ENCODE data around the gene SAMD4A. TPM values are rescaled to one million over a fixed set of nuclear protein-coding genes. Genes with fewer than 3 reads are reported as not detected.

Gene SAMD4A
- total and polyA plus RNA-seq, 2 of the 4 experiments (the other 2 are of a cell fraction), result 22.9 to 38.2 TPM

DNA sequence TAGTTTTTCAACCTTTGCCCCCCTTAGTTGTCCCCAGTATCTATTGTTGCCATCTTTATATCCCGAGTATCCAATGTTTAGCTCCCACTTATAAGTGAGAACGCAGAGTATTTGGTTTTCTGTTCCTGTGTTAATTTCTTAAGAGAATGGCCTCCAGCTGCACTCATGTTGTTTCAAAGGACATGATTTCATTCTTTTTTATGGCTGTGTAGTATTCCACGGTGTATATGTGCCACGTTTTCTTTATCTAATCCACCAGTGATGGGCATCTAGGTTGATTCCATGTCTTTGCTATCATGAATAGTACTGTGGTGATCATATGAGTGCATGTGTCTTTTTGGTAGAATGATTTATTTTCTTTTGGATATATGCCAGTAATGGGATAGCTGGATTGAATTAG lies 263.7 kb downstream of the SAMD4A start:
- Histone ChIP-seq H3K18ac (ENCODE audit: low read depth, low read length) (no peak overlapping the region), H3K27ac (ENCODE audit: insufficient read depth, low read length) (no peak overlapping the region), H4K20me1 (ENCODE audit: insufficient read depth, low read length) (no peaks in the 10 kb centered on the region), H3K36me3 (ENCODE audit: control insufficient read depth, insufficient read depth, low read length) (no peaks in the 10 kb centered on the region), H3K79me1 (ENCODE audit: low read depth in 1 of 2, low read length in 2 of 2) (no peaks in the 10 kb centered on the region), H2BK15ac (ENCODE audit: low read depth, low read length) (no peak overlapping the region), H2BK120ac (ENCODE audit: low read depth, low read length) (no peak overlapping the region), H4K8ac (ENCODE audit: low read depth in 2 of 2, low read length in 2 of 2) (no peak overlapping the region), H2AFZ (replicated peaks; ENCODE audit: low read length, poor library complexity) (no peak overlapping the region), H3K4me3 (ENCODE audit: insufficient read depth, low read depth, low read length) (no peak overlapping the region), H3K9ac (ENCODE audit: low read depth, low read length) (no peak overlapping the region), H3K4me1 (ENCODE audit: control insufficient read depth, insufficient read depth, low read length) (no peaks in the 10 kb centered on the region), H3K23ac (ENCODE audit: low read depth, low read length) (no peak overlapping the region), H4K91ac (ENCODE audit: insufficient read depth, low read depth, low read length) (no peak overlapping the region), H3K9me1 (ENCODE audit: insufficient read depth, low read length) (no peaks in the 10 kb centered on the region), H3K14ac (replicated peaks; ENCODE audit: low read depth, low read length) (no peak overlapping the region), H2AK5ac (ENCODE audit: low read depth, low read length) (no peak overlapping the region), H3K27me3 (ENCODE audit: control insufficient read depth, insufficient read depth, low read length) (peaks cover 17% of the 10 kb centered on the region), H2BK5ac (ENCODE audit: low read depth, low read length, poor library complexity, severe bottlenecking) (no peak overlapping the region), H3K4ac (ENCODE audit: low read depth, low read length) (no peak overlapping the region), H2AK9ac (replicated peaks; ENCODE audit: low read depth, low read length, poor library complexity) (no peak overlapping the region), H4K5ac (ENCODE audit: low read depth, low read length) (no peak overlapping the region), H3K56ac (ENCODE audit: extremely low read depth, insufficient read depth, low read length) (no peak overlapping the region), H3K4me2 (ENCODE audit: low read depth, low read length) (no peak overlapping the region), H2BK20ac (ENCODE audit: low read depth, low read length) (no peak overlapping the region), H3K9me3 (ENCODE audit: control insufficient read depth, insufficient read depth, low read length) (peaks cover 4% of the 10 kb centered on the region; the same call in 1 of the 2 replicates)
- BruUV-seq (replicated peaks), result no TSS peak
- dilution Hi-C loops (cut with HindIII; ENCODE audit: low sequenced_read_pairs, unreplicated experiment), result no loop called here
- no peak for TF ChIP-seq MXI1 (IDR thresholded peaks at IDR 0.05; ENCODE audit: borderline replicate concordance, low read depth, low read length)
- no peak for TF ChIP-seq POLR2A (IDR thresholded peaks at IDR 0.05; ENCODE audit: low read depth, low read length)
- no peak for TF ChIP-seq CHD1 (IDR thresholded peaks at IDR 0.05; ENCODE audit: low read depth, low read length)
- TF ChIP-seq, protein P1, sequence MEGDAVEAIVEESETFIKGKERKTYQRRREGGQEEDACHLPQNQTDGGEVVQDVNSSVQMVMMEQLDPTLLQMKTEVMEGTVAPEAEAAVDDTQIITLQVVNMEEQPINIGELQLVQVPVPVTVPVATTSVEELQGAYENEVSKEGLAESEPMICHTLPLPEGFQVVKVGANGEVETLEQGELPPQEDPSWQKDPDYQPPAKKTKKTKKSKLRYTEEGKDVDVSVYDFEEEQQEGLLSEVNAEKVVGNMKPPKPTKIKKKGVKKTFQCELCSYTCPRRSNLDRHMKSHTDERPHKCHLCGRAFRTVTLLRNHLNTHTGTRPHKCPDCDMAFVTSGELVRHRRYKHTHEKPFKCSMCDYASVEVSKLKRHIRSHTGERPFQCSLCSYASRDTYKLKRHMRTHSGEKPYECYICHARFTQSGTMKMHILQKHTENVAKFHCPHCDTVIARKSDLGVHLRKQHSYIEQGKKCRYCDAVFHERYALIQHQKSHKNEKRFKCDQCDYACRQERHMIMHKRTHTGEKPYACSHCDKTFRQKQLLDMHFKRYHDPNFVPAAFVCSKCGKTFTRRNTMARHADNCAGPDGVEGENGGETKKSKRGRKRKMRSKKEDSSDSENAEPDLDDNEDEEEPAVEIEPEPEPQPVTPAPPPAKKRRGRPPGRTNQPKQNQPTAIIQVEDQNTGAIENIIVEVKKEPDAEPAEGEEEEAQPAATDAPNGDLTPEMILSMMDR (conservative IDR thresholded peaks at IDR 0.05; ENCODE audit: low read depth, low read length), result no peak
- TF ChIP-seq FOS (IDR thresholded peaks at IDR 0.05; ENCODE audit: low read depth, low read length), result no peak
- TF ChIP-seq, protein P2, sequence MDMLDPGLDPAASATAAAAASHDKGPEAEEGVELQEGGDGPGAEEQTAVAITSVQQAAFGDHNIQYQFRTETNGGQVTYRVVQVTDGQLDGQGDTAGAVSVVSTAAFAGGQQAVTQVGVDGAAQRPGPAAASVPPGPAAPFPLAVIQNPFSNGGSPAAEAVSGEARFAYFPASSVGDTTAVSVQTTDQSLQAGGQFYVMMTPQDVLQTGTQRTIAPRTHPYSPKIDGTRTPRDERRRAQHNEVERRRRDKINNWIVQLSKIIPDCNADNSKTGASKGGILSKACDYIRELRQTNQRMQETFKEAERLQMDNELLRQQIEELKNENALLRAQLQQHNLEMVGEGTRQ (IDR thresholded peaks at IDR 0.05; ENCODE audit: low read depth, low read length), result no peak
- TF ChIP-seq SMC3 (IDR thresholded peaks at IDR 0.05; ENCODE audit: low read depth, low read length), result no peak
- no peak for TF ChIP-seq NFE2L2 (IDR thresholded peaks at IDR 0.05; ENCODE audit: low read depth, low read length)
- TF ChIP-seq RCOR1 (IDR thresholded peaks at IDR 0.05; ENCODE audit: insufficient replicate concordance, low read length), result no peak
- TF ChIP-seq CEBPB (IDR thresholded peaks at IDR 0.05; ENCODE audit: low read depth, low read length), result no peak
- no peak for TF ChIP-seq BHLHE40 (IDR thresholded peaks at IDR 0.05; ENCODE audit: low read depth, low read length)
- no peak for TF ChIP-seq MAFK (IDR thresholded peaks at IDR 0.05; ENCODE audit: low read depth, low read length)
- TF ChIP-seq RAD21 (IDR thresholded peaks at IDR 0.05; ENCODE audit: low read length), result no peak
- no peak for TF ChIP-seq RFX5 (IDR thresholded peaks at IDR 0.05; ENCODE audit: low read depth, low read length)
- ChIA-PET POLR2A (ENCODE audit: unreplicated experiment) (no interaction called here), CTCF (no interaction called here)
- ATAC-seq (ENCODE audit: low read depth), result no peak
- no peak for DNase-seq
- in situ Hi-C loops (cut with MboI; ENCODE audit: low sequenced_read_pairs), result no loop called here
- intact Hi-C loops (cut with micrococcal nuclease), result no loop called here
- no CpG with 5 or more reads among the region's 4 CpGs for WGBS, 2 experiments (ENCODE audit: extremely low coverage in 2 of 2, insufficient read length in 1 of 2)
